ENCODE results near the gene CPXM2.

The CPXM2 gene

DNA sequence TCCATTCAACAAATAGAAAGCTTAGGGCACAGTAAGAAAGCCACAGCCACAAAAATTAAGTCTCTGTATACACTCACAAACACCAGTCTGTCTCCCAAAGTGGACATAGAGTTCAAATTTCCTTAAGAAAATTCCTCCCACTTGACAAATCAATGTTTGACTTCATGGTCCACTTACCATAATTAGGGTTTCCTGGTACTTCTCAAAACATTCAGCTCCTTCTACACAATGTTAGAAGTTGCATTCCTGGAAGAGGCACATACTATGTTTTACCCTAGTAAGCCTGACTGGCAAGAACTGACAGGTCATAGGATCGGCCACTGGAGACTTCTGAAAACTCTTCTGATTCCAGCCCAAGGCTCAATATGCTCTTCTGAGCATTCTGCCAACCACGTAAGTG is 70.5 kb downstream of the CPXM2 start:
- Histone ChIP-seq H3K9ac (no peak overlapping the region), H3K4me1 (no peaks in the 10 kb centered on the region), H3K79me2 (no peaks in the 10 kb centered on the region), H3K9me3 (ENCODE audit: control insufficient read depth, low read length) (no peaks in the 10 kb centered on the region), H3K27me3 (ENCODE audit: control insufficient read depth, insufficient read depth, low read length) (no peaks in the 10 kb centered on the region), H3K36me3 (ENCODE audit: control insufficient read depth, insufficient read depth, low read length) (no peaks in the 10 kb centered on the region), H2AFZ (no peak overlapping the region), H3K4me2 (ENCODE audit: low read length) (no peak overlapping the region), H3K27ac (no peak overlapping the region), H3K4me3 (ENCODE audit: low read depth, low read length) (no peak overlapping the region)
- TF ChIP-seq, protein P1, sequence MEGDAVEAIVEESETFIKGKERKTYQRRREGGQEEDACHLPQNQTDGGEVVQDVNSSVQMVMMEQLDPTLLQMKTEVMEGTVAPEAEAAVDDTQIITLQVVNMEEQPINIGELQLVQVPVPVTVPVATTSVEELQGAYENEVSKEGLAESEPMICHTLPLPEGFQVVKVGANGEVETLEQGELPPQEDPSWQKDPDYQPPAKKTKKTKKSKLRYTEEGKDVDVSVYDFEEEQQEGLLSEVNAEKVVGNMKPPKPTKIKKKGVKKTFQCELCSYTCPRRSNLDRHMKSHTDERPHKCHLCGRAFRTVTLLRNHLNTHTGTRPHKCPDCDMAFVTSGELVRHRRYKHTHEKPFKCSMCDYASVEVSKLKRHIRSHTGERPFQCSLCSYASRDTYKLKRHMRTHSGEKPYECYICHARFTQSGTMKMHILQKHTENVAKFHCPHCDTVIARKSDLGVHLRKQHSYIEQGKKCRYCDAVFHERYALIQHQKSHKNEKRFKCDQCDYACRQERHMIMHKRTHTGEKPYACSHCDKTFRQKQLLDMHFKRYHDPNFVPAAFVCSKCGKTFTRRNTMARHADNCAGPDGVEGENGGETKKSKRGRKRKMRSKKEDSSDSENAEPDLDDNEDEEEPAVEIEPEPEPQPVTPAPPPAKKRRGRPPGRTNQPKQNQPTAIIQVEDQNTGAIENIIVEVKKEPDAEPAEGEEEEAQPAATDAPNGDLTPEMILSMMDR (IDR thresholded peaks at IDR 0.05), result no peak

DNA sequence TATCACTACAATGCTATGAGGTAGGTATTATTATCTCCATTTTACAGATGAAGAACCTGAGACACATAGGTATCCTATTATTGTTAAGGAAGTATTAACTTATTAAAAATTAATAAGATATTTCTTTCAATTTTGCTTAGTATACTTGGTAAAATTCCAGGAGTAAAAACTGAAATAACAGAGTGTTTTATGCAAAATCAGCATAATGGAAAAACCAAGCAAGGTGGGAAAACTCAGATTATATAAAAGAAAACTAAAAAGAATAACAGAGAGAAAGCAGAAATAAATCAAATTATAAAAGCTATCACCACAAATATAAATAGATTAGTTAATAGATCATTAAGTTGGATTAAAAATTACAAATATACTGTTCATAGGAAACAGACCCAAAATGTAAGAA is 82.0 kb downstream of the CPXM2 start:
- H3K4me3 ChIP-seq (ENCODE audit: low read depth, low read length), result no peak overlapping the region

DNA sequence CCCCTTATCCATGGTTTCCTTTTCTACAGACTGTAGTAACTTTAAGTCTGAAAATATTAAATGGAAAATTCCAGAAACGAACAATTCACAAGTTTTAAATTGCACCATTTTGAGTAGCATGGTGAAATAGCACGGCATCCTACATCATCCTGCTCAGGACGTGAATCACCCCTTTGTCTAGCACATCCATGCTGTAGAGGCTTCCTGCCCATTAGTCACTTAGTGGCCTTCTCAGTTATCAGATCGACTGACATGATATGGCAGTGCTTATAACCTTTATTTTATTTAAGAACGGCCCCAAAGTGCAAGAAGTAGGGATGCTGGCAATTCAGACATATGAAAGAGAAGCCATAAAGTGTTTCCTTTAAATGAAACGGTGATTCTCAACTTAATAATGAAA is 82.7 kb downstream of the CPXM2 start:
- Histone ChIP-seq H3K4me1 (no peaks in the 10 kb centered on the region), H3K9me3 (ENCODE audit: control insufficient read depth, low read length) (no peaks in the 10 kb centered on the region), H2AFZ (no peak overlapping the region), H3K79me2 (no peaks in the 10 kb centered on the region), H3K27ac (no peak overlapping the region), H3K9ac (no peak overlapping the region), H3K36me3 (ENCODE audit: control insufficient read depth, insufficient read depth, low read length) (no peaks in the 10 kb centered on the region), H3K4me2 (ENCODE audit: low read length) (no peak overlapping the region), H3K27me3 (ENCODE audit: control insufficient read depth, insufficient read depth, low read length) (no peaks in the 10 kb centered on the region), H3K4me3 (ENCODE audit: low read depth, low read length) (no peak overlapping the region)
- TF ChIP-seq, protein P1 (IDR thresholded peaks at IDR 0.05), result no peak

More for the DNA sequence above, 82.0 kb downstream of the CPXM2 start:
- Histone ChIP-seq H2AFZ (no peak overlapping the region), H3K4me2 (ENCODE audit: low read length) (no peak overlapping the region), H3K9me3 (ENCODE audit: control insufficient read depth, low read length) (no peaks in the 10 kb centered on the region), H3K4me1 (no peaks in the 10 kb centered on the region), H3K79me2 (no peaks in the 10 kb centered on the region), H3K27me3 (ENCODE audit: control insufficient read depth, insufficient read depth, low read length) (no peaks in the 10 kb centered on the region), H3K9ac (no peak overlapping the region), H3K27ac (no peak overlapping the region), H3K36me3 (ENCODE audit: control insufficient read depth, insufficient read depth, low read length) (no peaks in the 10 kb centered on the region)
- TF ChIP-seq, protein P1 (IDR thresholded peaks at IDR 0.05), result no peak

DNA sequence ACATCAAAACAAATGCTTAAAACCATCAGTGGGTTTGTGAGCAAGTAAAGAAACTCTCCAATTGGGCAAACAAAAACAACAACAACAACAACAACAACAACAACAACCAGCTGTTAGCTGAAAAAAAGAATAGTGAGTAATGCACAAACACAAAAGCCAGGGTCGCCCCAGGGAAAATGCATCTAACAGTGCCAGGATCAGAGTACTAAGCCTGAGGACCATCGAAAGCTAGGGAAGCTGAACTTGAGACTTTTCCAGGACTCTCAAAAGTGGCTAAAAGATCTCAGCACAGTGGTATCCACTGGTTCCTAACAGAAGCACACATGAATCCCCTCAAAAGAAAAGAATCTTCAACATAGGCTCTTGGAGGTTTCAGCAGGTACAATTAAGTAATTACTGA is 83.3 kb downstream of the CPXM2 start:
- TF ChIP-seq, protein P1 (IDR thresholded peaks at IDR 0.05), result no peak
- H3K27me3 ChIP-seq (ENCODE audit: control insufficient read depth, insufficient read depth, low read length), result no peaks in the 10 kb centered on the region
- H2AFZ ChIP-seq, result no peak overlapping the region
- no peaks in the 10 kb centered on the region for H3K9me3 ChIP-seq (ENCODE audit: control insufficient read depth, low read length)
- H3K4me3 ChIP-seq (ENCODE audit: low read depth, low read length), result no peak overlapping the region
- no peak overlapping the region for H3K27ac ChIP-seq
- H3K36me3 ChIP-seq (ENCODE audit: control insufficient read depth, insufficient read depth, low read length), result no peaks in the 10 kb centered on the region
- no peaks in the 10 kb centered on the region for H3K79me2 ChIP-seq
- H3K9ac ChIP-seq, result no peak overlapping the region
- H3K4me2 ChIP-seq (ENCODE audit: low read length), result no peak overlapping the region
- H3K4me1 ChIP-seq, result no peaks in the 10 kb centered on the region

DNA sequence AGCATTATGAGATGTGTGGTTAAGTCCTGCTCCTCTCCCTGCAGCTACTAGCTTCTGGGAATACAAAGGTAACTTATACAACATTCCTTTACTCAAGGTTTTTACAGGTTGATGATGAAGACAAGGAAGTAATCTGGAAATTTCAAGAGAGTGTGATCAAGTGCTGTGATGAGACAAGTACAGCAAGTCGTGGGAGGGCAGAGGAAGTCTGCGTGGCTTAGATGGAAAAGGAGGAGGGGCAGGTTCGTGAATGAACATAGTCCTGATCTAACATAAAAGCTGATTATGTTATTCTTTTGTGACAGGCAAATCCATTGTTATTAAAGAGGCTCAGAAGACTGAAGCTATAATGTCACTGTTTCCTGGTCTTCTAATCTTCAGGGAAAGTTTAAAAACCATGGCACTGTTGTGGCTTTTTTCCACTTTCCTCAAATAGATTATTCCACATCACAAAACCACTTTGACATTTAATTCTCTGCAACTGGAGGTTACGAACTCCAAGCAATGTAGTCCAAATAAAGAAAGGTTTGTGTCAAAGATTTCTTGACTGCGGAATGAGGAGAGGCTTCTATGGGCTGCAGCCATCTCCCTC is 84.1 kb downstream of the CPXM2 start:
- no peaks in the 10 kb centered on the region for H3K9me3 ChIP-seq (ENCODE audit: control insufficient read depth, low read length)
- no peak overlapping the region for H3K9ac ChIP-seq
- H3K4me2 ChIP-seq (ENCODE audit: low read length), result no peak overlapping the region
- TF ChIP-seq, protein P1 (IDR thresholded peaks at IDR 0.05), result no peak
- H3K36me3 ChIP-seq (ENCODE audit: control insufficient read depth, insufficient read depth, low read length), result no peaks in the 10 kb centered on the region
- no peaks in the 10 kb centered on the region for H3K4me1 ChIP-seq
- no peak overlapping the region for H2AFZ ChIP-seq
- H3K27ac ChIP-seq, result no peak overlapping the region
- H3K79me2 ChIP-seq, result no peaks in the 10 kb centered on the region
- H3K27me3 ChIP-seq (ENCODE audit: control insufficient read depth, insufficient read depth, low read length), result no peaks in the 10 kb centered on the region
- no peak overlapping the region for H3K4me3 ChIP-seq (ENCODE audit: low read depth, low read length)

All from parathyroid adenoma (tissue), 2 donors.